Coronary artery (tissue), 2 donors: Measurements from ENCODE around the gene NUDT16L1.
A peak's percentile ranks its signal among the peaks of the same experiment; 100 is the strongest.

Source experiments
- DNase-seq: peaks from one replicate; pipeline ENCODE4 v3.0.0-alpha.2; 2017; ENCODE audit warnings: low spot score
- H3K27ac ChIP-seq, 2 donors: fragments of 200-600 bp; sonication (generic); one replicate each; pipeline ENCODE4 v1.5.1; 2016 to 2019
- H3K4me3 ChIP-seq: fragments of 200-600 bp; sonication (generic); 2 replicates; pipeline ENCODE4 v1.5.1; 2016; ENCODE audit warnings: mild to moderate bottlenecking, moderate library complexity
- TF ChIP-seq, protein P1 (sequence below): fragments of 200-600 bp; sonication (generic); IDR thresholded peaks from one replicate; pipeline ENCODE4 v1.5.1; 2019; ENCODE audit warnings: antibody characterized with exemption

Gene NUDT16L1

DNA sequence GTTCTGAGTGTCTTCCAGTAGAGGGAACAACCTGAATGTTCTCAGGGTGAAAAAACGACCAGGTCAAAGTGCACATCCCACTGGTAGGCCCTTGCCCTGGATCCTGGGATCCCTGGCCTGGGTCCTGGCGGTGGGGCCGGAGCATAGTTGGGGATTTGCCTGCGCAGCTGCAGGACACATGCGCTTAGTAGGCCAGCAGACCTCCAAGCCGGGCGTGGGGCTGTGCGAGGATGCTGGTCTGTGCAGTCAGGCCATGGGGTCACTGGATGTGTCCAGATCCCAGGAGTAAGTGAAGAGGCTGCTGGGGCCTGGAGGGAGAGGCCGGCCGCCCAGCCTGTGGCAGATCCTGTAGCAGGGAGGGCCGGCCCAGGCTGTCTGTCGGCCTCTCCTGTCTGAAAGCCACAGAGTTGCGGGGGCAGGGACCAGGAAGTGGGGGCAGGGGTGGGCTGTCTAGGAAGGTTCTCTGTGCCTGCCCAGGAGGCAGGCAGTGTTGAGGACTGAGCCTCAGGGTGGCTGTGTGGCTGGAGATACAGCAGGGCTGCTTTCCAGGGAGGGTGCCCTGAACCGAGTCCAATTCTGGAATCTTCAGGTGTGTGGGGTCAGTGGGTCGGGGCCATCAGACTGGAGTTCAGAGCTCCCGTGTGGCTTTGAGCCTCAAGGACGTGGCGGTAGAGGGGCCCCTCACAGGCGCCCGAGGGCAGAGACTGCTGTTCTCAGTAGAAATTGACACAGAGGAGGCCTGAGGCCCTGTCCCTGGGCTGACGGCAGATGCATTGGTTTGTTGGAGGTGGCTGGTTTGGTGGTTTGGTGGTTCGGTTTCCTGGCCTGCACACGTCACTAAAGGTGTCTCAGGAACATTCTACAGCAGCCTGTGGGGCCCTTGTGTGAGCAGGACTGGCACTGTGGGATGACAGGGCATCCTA is 17.2 kb upstream of the NUDT16L1 start:
- DNase-seq, result no peak
- TF ChIP-seq, protein P1, sequence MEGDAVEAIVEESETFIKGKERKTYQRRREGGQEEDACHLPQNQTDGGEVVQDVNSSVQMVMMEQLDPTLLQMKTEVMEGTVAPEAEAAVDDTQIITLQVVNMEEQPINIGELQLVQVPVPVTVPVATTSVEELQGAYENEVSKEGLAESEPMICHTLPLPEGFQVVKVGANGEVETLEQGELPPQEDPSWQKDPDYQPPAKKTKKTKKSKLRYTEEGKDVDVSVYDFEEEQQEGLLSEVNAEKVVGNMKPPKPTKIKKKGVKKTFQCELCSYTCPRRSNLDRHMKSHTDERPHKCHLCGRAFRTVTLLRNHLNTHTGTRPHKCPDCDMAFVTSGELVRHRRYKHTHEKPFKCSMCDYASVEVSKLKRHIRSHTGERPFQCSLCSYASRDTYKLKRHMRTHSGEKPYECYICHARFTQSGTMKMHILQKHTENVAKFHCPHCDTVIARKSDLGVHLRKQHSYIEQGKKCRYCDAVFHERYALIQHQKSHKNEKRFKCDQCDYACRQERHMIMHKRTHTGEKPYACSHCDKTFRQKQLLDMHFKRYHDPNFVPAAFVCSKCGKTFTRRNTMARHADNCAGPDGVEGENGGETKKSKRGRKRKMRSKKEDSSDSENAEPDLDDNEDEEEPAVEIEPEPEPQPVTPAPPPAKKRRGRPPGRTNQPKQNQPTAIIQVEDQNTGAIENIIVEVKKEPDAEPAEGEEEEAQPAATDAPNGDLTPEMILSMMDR, result no peak
- Histone ChIP-seq H3K4me3 (no peak overlapping the region), H3K27ac (no peak overlapping the region)

DNA sequence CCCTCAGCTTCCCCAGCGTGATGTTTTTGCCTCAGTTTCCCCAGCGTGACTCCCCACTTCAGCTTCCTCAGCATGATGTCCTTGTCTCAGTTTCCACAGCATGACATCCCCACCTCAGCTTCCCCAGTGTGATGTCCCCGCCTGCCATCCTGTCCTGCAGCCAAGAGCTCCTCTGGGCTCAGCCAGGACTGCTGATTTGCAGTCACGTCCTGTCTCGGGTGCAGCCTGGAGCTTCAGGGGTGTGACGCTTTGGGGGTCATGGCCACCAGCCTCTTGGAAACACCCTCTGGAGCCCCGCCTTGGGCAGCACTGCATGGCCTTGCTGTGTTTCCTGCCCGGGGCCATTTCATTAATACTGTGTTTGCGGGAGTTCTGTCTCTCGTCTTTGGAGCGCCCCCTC is 16.5 kb upstream of the NUDT16L1 start:
- DNase-seq, result no peak
- Histone ChIP-seq H3K27ac (no peak overlapping the region), H3K4me3 (no peak overlapping the region)
- TF ChIP-seq, protein P1, result no peak

DNA sequence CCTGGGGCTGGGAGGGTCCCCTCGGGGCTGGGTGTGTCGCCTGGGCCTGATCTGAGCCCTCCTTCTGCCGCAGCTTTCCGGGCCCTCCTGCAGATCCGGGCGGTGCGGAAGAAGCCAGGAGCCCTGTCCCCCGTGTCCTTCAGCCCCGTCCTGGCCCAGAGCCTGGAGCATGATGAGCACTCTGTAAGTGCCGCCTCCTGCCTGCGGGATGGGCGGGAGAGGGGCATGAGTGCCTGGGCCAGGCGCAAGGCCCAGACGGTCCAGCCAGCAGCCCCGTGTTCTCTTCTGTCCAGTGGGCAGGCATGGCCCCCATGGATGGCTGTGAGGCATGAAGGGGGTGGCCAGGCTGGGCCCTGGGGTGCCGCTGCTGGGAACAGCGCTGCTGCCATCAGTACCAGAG is 16.0 kb upstream of the NUDT16L1 start:
- no peak overlapping the region for H3K27ac ChIP-seq
- no peak overlapping the region for H3K4me3 ChIP-seq
- TF ChIP-seq, protein P1, result no peak
- no peak for DNase-seq

DNA sequence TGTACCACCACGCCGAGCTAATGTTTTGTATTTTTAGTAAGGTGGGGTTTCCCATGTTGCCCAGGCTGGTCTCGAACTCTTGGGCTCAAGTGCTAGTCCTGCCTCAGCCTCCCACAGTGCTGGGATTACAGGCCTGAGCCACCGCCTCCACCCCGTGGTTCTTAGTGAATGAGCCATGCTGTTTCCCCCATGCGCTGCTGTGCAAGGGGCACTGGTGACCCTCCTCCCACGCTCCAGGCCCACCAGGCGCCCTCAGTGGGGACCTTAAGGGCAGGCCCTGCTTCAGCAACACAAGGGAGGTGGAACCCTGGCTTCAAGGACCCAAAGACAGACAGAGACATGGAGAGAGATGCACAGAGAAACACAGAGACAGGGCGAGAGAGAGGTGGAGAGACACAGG is 15.4 kb upstream of the NUDT16L1 start:
- TF ChIP-seq, protein P1, result no peak
- no peak overlapping the region for H3K27ac ChIP-seq
- H3K4me3 ChIP-seq, result no peak overlapping the region
- no peak for DNase-seq

DNA sequence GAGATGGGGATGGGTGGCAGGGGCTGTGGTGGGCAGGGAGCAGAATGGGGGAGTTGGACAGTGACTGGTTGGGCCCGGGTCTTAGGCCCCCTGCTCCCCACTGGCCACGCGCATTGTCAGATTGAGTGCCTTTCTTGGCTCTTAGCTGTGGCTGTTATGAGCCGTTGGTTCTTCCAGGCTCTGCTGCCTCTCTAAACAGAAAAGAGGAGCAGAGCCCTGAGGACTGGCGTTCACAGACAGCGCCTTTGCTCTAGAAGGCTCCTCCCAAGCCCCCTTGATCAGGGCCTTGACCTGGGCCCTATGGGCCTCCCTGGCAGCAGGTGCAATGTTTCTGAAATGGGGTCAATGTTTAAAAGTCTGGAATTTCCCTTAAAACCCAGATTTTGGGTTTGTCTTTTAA is 14.8 kb upstream of the NUDT16L1 start:
- TF ChIP-seq, protein P1, result no peak
- Histone ChIP-seq H3K27ac (no peak overlapping the region), H3K4me3 (no peak overlapping the region)
- DNase-seq, result no peak

DNA sequence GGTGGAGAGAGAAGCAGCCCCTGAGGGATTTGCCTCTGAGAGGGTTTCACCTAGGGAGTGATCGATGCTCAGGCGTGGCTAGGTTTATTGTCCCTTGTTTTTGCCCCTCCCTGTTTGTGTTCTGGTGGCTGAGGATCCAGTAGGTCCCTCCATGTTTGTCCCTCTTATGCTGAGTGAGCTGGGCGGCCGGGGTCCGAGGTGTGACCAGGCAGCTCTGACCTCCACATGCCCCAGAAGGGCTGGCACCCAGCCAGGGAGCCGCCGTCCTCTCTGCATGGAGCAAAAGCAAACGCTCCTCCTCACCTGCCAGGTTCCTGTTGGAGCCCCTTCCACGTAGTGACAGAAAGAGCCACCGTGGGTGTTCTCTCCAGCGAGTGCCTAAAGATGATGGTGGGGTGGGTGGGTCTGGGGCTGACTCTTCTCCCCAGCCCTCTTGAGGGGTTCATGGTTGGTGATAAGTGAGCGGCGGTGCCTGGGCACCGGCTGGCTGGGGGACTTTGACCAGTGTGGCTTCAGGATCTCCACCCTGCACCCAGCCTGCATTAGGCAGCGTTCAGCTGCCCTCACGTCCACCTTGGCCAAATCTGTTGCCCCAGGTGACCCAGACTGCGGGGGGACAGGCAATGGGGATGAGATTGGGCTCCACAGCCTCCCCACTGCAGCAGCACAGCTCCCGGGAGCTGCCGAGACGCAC is 14.1 kb upstream of the NUDT16L1 start:
- Histone ChIP-seq H3K4me3 (peak overlapping the region; percentile 27), H3K27ac (peak overlapping the region in 1 of 2 donors; percentile 72)
- TF ChIP-seq, protein P1, result no peak
- DNase-seq, result no peak
